ENCODE data around the gene STPG4.
"Not testable (repeated sequence)": the region's sequence is repeated elsewhere in the genome, so short reads cannot be mapped to it uniquely, and the experiment has no call there.

The STPG4 gene

GRCh38 chr2:47155091-47155876 is at the start of gene STPG4:
STPG4 (minus strand) TSS chr2:47155308; CDS start chr2:47155251, 57 bp downstream.
- DNase-seq (ENCODE audit: low read depth in 3 of 3), result no peak

- no peak for DNase-seq (ENCODE audit: low read depth in 3 of 3)
Measured at GRCh38 chr2:47204691-47205090, 49.6 kb upstream of the STPG4 start.

- no peak for DNase-seq (ENCODE audit: low read depth in 3 of 3)
Measured at GRCh38 chr2:47203995-47204394, 48.9 kb upstream of the STPG4 start.

GRCh38 chr2:47201224-47201623 is 46.1 kb upstream of the STPG4 start:
- no peak for DNase-seq (ENCODE audit: low read depth in 3 of 3)

- no peak for DNase-seq (ENCODE audit: low read depth in 3 of 3)
Measured at GRCh38 chr2:47198985-47199451, 43.9 kb upstream of the STPG4 start.

GRCh38 chr2:47196499-47196898 is 41.4 kb upstream of the STPG4 start:
- DNase-seq (ENCODE audit: low read depth in 3 of 3), result no peak

GRCh38 chr2:47196046-47196445 is 40.9 kb upstream of the STPG4 start:
- DNase-seq (ENCODE audit: low read depth in 3 of 3), result no peak

- no peak for DNase-seq (ENCODE audit: low read depth in 3 of 3)
Measured at GRCh38 chr2:47195148-47195547, 40.0 kb upstream of the STPG4 start.

- DNase-seq (ENCODE audit: low read depth in 3 of 3), result no peak
Measured at GRCh38 chr2:47194410-47194809, 39.3 kb upstream of the STPG4 start.

GRCh38 chr2:47193607-47194006 is 38.5 kb upstream of the STPG4 start:
- DNase-seq (ENCODE audit: low read depth in 3 of 3), result no peak

- DNase-seq (ENCODE audit: low read depth in 3 of 3), result no peak
Measured at GRCh38 chr2:47190188-47190881, 35.2 kb upstream of the STPG4 start.

- no peak for DNase-seq (ENCODE audit: low read depth in 3 of 3)
Measured at GRCh38 chr2:47189635-47190034, 34.5 kb upstream of the STPG4 start.

- DNase-seq (ENCODE audit: low read depth in 3 of 3), result no peak
Measured at GRCh38 chr2:47187069-47187468, 32.0 kb upstream of the STPG4 start.

GRCh38 chr2:47186351-47186750 is 31.2 kb upstream of the STPG4 start:
- no peak for DNase-seq (ENCODE audit: low read depth in 3 of 3)

- not testable (repeated sequence) for DNase-seq (ENCODE audit: low read depth in 3 of 3)
Measured at GRCh38 chr2:47185098-47185497, 30.0 kb upstream of the STPG4 start.

- no peak for DNase-seq (ENCODE audit: low read depth in 3 of 3)
Measured at GRCh38 chr2:47181176-47181575, 26.1 kb upstream of the STPG4 start.

- DNase-seq (ENCODE audit: low read depth in 3 of 3), result no peak
Measured at GRCh38 chr2:47180531-47180930, 25.4 kb upstream of the STPG4 start.

GRCh38 chr2:47179388-47179787 is 24.3 kb upstream of the STPG4 start:
- no peak for DNase-seq (ENCODE audit: low read depth in 3 of 3)

- DNase-seq (ENCODE audit: low read depth in 3 of 3), result no peak
Measured at GRCh38 chr2:47178341-47178740, 23.2 kb upstream of the STPG4 start.

- no peak for DNase-seq (ENCODE audit: low read depth in 3 of 3)
Measured at GRCh38 chr2:47177043-47177565, 22.0 kb upstream of the STPG4 start.

- no peak for DNase-seq (ENCODE audit: low read depth in 3 of 3)
Measured at GRCh38 chr2:47174733-47175361, 19.7 kb upstream of the STPG4 start.

- no peak for DNase-seq (ENCODE audit: low read depth in 3 of 3)
Measured at GRCh38 chr2:47173986-47174732, 19.1 kb upstream of the STPG4 start.
